Smooth muscle cell of the coronary artery (primary cell): ENCODE measurements around the gene NCLN. TPM values are rescaled to one million over a fixed set of nuclear protein-coding genes. Genes with fewer than 3 reads are reported as not detected.

Experiments used
- total RNA-seq: library from RNA; depleted of rRNA; stranded (reverse); fragments of >200 nt; gene quantifications from 2 replicates; pipeline ENCODE4 v1.2.3, GENCODE V29; 2014; ENCODE audit warnings: low replicate concordance

The NCLN gene
- 37.2 and 43.7 TPM in 2 replicates for total RNA-seq

GRCh38 chr19:3185461-3186159 lies at the start of gene NCLN:
NCLN (plus strand) TSS chr19:3185930; CDS start chr19:3186031, 101 bp downstream.

GRCh38 chr19:3135961-3136683 lies 49.6 kb upstream of the NCLN start, which contains the start of gene GNA15:
GNA15 (plus strand) TSS chr19:3136033; CDS start chr19:3136451, 418 bp downstream.

GRCh38 chr19:3178377-3178972 lies 7.3 kb upstream of the NCLN start, which contains the start of gene S1PR4:
S1PR4 (plus strand) TSS chr19:3178769; CDS start chr19:3178793, 24 bp downstream.

GRCh38 chr19:3224346-3225168 lies 38.8 kb downstream of the NCLN start, which contains the start of gene CELF5:
CELF5 (plus strand) TSS chr19:3224661; CDS start chr19:3224740, 79 bp downstream.

Other genes starting within 250 kb of the NCLN start
- gene ZNF77, start 241.0 kb upstream of the NCLN start, total RNA-seq = 4.6 and 5.8 TPM in 2 replicates
- gene TLE6, start 208.4 kb upstream of the NCLN start, total RNA-seq = 0.12 and 2.1 TPM in 2 replicates
- gene TLE2, start 156.7 kb upstream of the NCLN start, total RNA-seq = 4.4 TPM in 2 replicates
- 160 and 167 TPM in 2 replicates for gene TLE5, start 123.4 kb upstream of the NCLN start, total RNA-seq
- gene GNA11, start 91.6 kb upstream of the NCLN start, total RNA-seq = 74.3 and 75.7 TPM in 2 replicates
- 0.08 TPM in 1 of 2 replicates, not detected in the other for gene GNA15, start 49.9 kb upstream of the NCLN start, total RNA-seq
- gene S1PR4, start 7.2 kb upstream of the NCLN start, total RNA-seq = not detected in 2 replicates
- 0.08 TPM in 1 of 2 replicates, not detected in the other for gene CELF5, start 38.7 kb downstream of the NCLN start, total RNA-seq
- 26.5 and 56.4 TPM in 2 replicates for gene NFIC, start 180.7 kb downstream of the NCLN start, total RNA-seq